ENCODE results near the gene MFRP.
"Not testable (repeated sequence)": the region's sequence is repeated elsewhere in the genome, so short reads cannot be mapped to it uniquely, and the experiment has no call there.

Gene MFRP

GRCh38 chr11:119346605-119347004 is at the start of gene MFRP:
TSS of gene MFRP (minus strand) at chr11:119346705. CDS start at chr11:119346513, 192 bp downstream.
- no peak within 1 kb of the TSS for H3K4me3 ChIP-seq (ENCODE audit: low read length)
- no peak for DNase-seq (ENCODE audit: low read depth)
- no peak for TF ChIP-seq CTCF (IDR thresholded peaks at IDR 0.05; ENCODE audit: insufficient read depth, low read depth, low read length, missing control alignments)

- no peak for TF ChIP-seq CTCF (IDR thresholded peaks at IDR 0.05; ENCODE audit: insufficient read depth, low read depth, low read length, missing control alignments)
- DNase-seq (ENCODE audit: low read depth) = no peak
These were observed 44.8 kb upstream of the MFRP start for GRCh38 chr11:119391275-119391674.

GRCh38 chr11:119389611-119390254 is 43.2 kb upstream of the MFRP start:
- no peak overlapping the region for H3K4me3 ChIP-seq (ENCODE audit: low read length)
- peak; percentile 68 for TF ChIP-seq CTCF (IDR thresholded peaks at IDR 0.05; ENCODE audit: insufficient read depth, low read depth, low read length, missing control alignments)
- DNase-seq (ENCODE audit: low read depth) = peak; percentile 45

More at GRCh38 chr11:119391275-119391674, 44.8 kb upstream of the MFRP start:
- H3K4me3 ChIP-seq (ENCODE audit: low read length) = no peak overlapping the region

- no peak for TF ChIP-seq CTCF (IDR thresholded peaks at IDR 0.05; ENCODE audit: insufficient read depth, low read depth, low read length, missing control alignments)
- H3K4me3 ChIP-seq (ENCODE audit: low read length) = no peak overlapping the region
- no peak for DNase-seq (ENCODE audit: low read depth)
These were observed 41.6 kb upstream of the MFRP start for GRCh38 chr11:119388103-119388502.

GRCh38 chr11:119384332-119384731 is 37.8 kb upstream of the MFRP start:
- no peak for DNase-seq (ENCODE audit: low read depth)
- TF ChIP-seq CTCF (IDR thresholded peaks at IDR 0.05; ENCODE audit: insufficient read depth, low read depth, low read length, missing control alignments) = no peak
- no peak overlapping the region for H3K4me3 ChIP-seq (ENCODE audit: low read length)

GRCh38 chr11:119382513-119382912 is 36.0 kb upstream of the MFRP start:
- not testable (repeated sequence) for DNase-seq (ENCODE audit: low read depth); H3K4me3 ChIP-seq (ENCODE audit: low read length)

- DNase-seq (ENCODE audit: low read depth) = no peak
- H3K4me3 ChIP-seq (ENCODE audit: low read length) = peak overlapping the region; percentile 37
- no peak for TF ChIP-seq CTCF (IDR thresholded peaks at IDR 0.05; ENCODE audit: insufficient read depth, low read depth, low read length, missing control alignments)
These were observed 35.6 kb upstream of the MFRP start for GRCh38 chr11:119382101-119382500.

All from epithelial cell of esophagus (primary cell).